GM12878 (cell line): Measurements from ENCODE around the gene HMGXB4. TPM values are rescaled to one million over a fixed set of nuclear protein-coding genes. Genes with fewer than 3 reads are reported as not detected.

ENCODE experiments used
- ATF7 ChIP-seq: fragments of 450-650 bp; IDR thresholded peaks from 2 replicates; pipeline ENCODE4 v1.6.1; 2016; ENCODE audit warnings: low read depth, mild to moderate bottlenecking
- BCL11A ChIP-seq: IDR thresholded peaks from 2 replicates; pipeline ENCODE4 v1.6.1; 2011; ENCODE audit warnings: low read depth, low read length
- CBFB ChIP-seq: IDR thresholded peaks from 2 replicates; pipeline ENCODE4 v1.6.1; 2016; ENCODE audit warnings: antibody characterized with exemption, low read depth
- CHD1 ChIP-seq: IDR thresholded peaks from 2 replicates; pipeline ENCODE4 v1.6.1; 2012; ENCODE audit warnings: low read depth, low read length, improper control_type of control experiment
- DPF2 ChIP-seq: fragments of 450-650 bp; IDR thresholded peaks from 2 replicates; pipeline ENCODE4 v1.6.1; 2017; ENCODE audit warnings: mild to moderate bottlenecking
- IRF4 ChIP-seq: IDR thresholded peaks from 2 replicates; pipeline ENCODE4 v1.6.1; 2011; ENCODE audit warnings: low read depth, low read length
- MYB ChIP-seq: fragments of 150-350 bp; IDR thresholded peaks from 2 replicates; pipeline ENCODE4 v1.6.1; 2014; ENCODE audit warnings: mild to moderate bottlenecking, low read depth, low read length, borderline replicate concordance
- NFYB ChIP-seq: IDR thresholded peaks from 2 replicates; pipeline ENCODE4 v1.6.1; 2011; ENCODE audit warnings: low read depth, mild to moderate bottlenecking, low read length, improper control_type of control experiment, moderate library complexity; ENCODE audit not compliant: insufficient read depth
- POLR2AphosphoS2 ChIP-seq: IDR thresholded peaks from 2 replicates; pipeline ENCODE4 v1.6.1; 2011; ENCODE audit warnings: low read depth, mild to moderate bottlenecking, low read length, improper control_type of control experiment, moderate library complexity
- POU2F2 ChIP-seq: IDR thresholded peaks from 3 replicates; pipeline ENCODE4 v1.6.1; 2011; ENCODE audit warnings: low read depth, mild to moderate bottlenecking, low read length, borderline replicate concordance
- SMAD5 ChIP-seq: IDR thresholded peaks from 2 replicates; pipeline ENCODE4 v1.6.1; 2016; ENCODE audit warnings: antibody characterized with exemption, low read depth
- ZNF274 ChIP-seq: IDR thresholded peaks from one replicate; pipeline ENCODE4 v1.8.0; 2011; ENCODE audit not compliant: insufficient read length, insufficient read depth
- ZZZ3 ChIP-seq: IDR thresholded peaks from 2 replicates; pipeline ENCODE4 v1.6.1; 2011; ENCODE audit warnings: low read depth; ENCODE audit not compliant: control insufficient read depth, insufficient read length
- polyA plus RNA-seq, 11 experiments: library from polyadenylated mRNA; depleted of rRNA in 4 of 11; unstranded in 6 of 11; stranded (reverse) in 5 of 11; fragments of >200 nt; fragmentation: Nextera tagmentation in 4 of 11; fragmentation: Illumina TruSeq in 1 of 11; extraction: Ambion mirVana in 4 of 11; extraction: Trizol in 1 of 11; gene quantifications; 1 replicate in 1 of 11; 2 replicates in 10 of 11; pipeline versions ENCODE4 v1.2.1 to v1.2.3, GENCODE V29; 2011 to 2016; ENCODE audit warnings: inconsistent platforms in 2 of 11, missing spikeins in 2 of 11, low read depth in 1 of 11
- total RNA-seq, 4 experiments: library from RNA; depleted of rRNA in 3 of 4; stranded (reverse); fragments of >200 nt in 3 of 4; fragmentation: Illumina TruSeq in 1 of 4; extraction: Trizol in 1 of 4; gene quantifications; 2 replicates each; pipeline versions ENCODE4 v1.2.1 to v1.2.3, GENCODE V29; 2013 to 2021
- TF ChIP-seq, protein P1 (sequence below): IDR thresholded peaks from 2 replicates; pipeline ENCODE4 v1.6.1; 2012; ENCODE audit warnings: low read length, inconsistent platforms
- TF ChIP-seq, protein P2 (sequence below): fragments of 450-650 bp; IDR thresholded peaks from 2 replicates; pipeline ENCODE4 v1.6.1; 2018; ENCODE audit warnings: mild to moderate bottlenecking, low read depth, moderate library complexity; ENCODE audit not compliant: partially characterized antibody
- TF ChIP-seq, protein P3 (sequence below): fragments of 450-650 bp; IDR thresholded peaks from 2 replicates; pipeline ENCODE4 v1.6.1; 2018; ENCODE audit warnings: borderline replicate concordance, mild to moderate bottlenecking; ENCODE audit not compliant: partially characterized antibody
- TF ChIP-seq, protein P4 (sequence below): fragments of 450-650 bp; IDR thresholded peaks from 2 replicates; pipeline ENCODE4 v1.6.1; 2017; ENCODE audit warnings: mild to moderate bottlenecking, low read depth, inconsistent platforms; ENCODE audit not compliant: poor library complexity, severe bottlenecking
- TF ChIP-seq, protein P5 (sequence below): fragments of 450-650 bp; IDR thresholded peaks from 2 replicates; pipeline ENCODE4 v1.6.1; 2017; ENCODE audit warnings: low read depth, mild to moderate bottlenecking, moderate library complexity

HMGXB4 gene
- total and polyA plus RNA-seq, 10 of the 15 experiments (the other 5 are each of a cell fraction or from before 2014, with no cell fraction given) = 15.5 to 44.5 (median 24.9) TPM

DNA sequence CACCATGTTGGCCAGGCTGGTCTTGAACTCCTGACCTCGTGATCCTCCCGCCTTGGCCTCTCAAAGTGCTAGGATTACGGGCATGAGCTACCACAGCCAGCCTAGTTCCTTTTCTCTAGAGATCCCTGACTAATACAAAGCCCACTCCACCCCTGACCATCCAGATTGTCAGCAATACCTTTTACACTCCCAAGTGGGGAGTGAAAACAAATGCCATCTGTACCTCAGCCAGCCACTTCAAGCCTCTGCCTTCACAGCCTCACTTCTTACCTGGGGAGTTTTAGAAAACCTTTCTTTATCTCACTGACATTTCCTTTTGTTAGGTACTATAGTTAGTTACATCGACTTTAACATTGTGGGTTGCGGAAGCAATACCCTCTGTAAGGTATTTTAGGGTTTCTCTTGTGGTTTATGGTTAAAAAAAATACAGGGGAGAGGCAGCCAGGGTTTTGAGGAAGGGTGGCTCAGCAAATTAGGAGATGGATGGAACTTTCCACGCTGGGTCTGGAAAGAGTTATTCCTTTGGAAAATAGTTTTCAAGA is 51.3 kb downstream of the HMGXB4 start (continued):
- TF ChIP-seq MYB (no peak), ATF7 (peak; percentile 42), NFYB (no peak), ZZZ3 (no peak), IRF4 (no peak), POLR2AphosphoS2 (no peak), POU2F2 (no peak), SMAD5 (no peak), ZNF274 (no peak), DPF2 (no peak; the same call in 1 of the 2 replicates), BCL11A (no peak; the same call in 1 of the 2 replicates), CHD1 (no peak), CBFB (peak; percentile 94)
- TF ChIP-seq, protein P1, sequence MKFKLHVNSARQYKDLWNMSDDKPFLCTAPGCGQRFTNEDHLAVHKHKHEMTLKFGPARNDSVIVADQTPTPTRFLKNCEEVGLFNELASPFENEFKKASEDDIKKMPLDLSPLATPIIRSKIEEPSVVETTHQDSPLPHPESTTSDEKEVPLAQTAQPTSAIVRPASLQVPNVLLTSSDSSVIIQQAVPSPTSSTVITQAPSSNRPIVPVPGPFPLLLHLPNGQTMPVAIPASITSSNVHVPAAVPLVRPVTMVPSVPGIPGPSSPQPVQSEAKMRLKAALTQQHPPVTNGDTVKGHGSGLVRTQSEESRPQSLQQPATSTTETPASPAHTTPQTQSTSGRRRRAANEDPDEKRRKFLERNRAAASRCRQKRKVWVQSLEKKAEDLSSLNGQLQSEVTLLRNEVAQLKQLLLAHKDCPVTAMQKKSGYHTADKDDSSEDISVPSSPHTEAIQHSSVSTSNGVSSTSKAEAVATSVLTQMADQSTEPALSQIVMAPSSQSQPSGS = peak; percentile 83
- TF ChIP-seq, protein P2, sequence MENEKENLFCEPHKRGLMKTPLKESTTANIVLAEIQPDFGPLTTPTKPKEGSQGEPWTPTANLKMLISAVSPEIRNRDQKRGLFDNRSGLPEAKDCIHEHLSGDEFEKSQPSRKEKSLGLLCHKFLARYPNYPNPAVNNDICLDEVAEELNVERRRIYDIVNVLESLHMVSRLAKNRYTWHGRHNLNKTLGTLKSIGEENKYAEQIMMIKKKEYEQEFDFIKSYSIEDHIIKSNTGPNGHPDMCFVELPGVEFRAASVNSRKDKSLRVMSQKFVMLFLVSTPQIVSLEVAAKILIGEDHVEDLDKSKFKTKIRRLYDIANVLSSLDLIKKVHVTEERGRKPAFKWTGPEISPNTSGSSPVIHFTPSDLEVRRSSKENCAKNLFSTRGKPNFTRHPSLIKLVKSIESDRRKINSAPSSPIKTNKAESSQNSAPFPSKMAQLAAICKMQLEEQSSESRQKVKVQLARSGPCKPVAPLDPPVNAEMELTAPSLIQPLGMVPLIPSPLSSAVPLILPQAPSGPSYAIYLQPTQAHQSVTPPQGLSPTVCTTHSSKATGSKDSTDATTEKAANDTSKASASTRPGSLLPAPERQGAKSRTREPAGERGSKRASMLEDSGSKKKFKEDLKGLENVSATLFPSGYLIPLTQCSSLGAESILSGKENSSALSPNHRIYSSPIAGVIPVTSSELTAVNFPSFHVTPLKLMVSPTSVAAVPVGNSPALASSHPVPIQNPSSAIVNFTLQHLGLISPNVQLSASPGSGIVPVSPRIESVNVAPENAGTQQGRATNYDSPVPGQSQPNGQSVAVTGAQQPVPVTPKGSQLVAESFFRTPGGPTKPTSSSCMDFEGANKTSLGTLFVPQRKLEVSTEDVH = no peak
- TF ChIP-seq, protein P3, sequence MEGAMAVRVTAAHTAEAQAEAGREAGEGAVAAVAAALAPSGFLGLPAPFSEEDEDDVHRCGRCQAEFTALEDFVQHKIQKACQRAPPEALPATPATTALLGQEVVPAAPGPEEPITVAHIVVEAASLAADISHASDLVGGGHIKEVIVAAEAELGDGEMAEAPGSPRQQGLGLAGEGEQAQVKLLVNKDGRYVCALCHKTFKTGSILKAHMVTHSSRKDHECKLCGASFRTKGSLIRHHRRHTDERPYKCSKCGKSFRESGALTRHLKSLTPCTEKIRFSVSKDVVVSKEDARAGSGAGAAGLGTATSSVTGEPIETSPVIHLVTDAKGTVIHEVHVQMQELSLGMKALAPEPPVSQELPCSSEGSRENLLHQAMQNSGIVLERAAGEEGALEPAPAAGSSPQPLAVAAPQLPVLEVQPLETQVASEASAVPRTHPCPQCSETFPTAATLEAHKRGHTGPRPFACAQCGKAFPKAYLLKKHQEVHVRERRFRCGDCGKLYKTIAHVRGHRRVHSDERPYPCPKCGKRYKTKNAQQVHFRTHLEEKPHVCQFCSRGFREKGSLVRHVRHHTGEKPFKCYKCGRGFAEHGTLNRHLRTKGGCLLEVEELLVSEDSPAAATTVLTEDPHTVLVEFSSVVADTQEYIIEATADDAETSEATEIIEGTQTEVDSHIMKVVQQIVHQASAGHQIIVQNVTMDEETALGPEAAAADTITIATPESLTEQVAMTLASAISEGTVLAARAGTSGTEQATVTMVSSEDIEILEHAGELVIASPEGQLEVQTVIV = no peak
- TF ChIP-seq, protein P4, sequence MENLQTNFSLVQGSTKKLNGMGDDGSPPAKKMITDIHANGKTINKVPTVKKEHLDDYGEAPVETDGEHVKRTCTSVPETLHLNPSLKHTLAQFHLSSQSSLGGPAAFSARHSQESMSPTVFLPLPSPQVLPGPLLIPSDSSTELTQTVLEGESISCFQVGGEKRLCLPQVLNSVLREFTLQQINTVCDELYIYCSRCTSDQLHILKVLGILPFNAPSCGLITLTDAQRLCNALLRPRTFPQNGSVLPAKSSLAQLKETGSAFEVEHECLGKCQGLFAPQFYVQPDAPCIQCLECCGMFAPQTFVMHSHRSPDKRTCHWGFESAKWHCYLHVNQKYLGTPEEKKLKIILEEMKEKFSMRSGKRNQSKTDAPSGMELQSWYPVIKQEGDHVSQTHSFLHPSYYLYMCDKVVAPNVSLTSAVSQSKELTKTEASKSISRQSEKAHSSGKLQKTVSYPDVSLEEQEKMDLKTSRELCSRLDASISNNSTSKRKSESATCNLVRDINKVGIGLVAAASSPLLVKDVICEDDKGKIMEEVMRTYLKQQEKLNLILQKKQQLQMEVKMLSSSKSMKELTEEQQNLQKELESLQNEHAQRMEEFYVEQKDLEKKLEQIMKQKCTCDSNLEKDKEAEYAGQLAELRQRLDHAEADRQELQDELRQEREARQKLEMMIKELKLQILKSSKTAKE = peak; percentile 76
- TF ChIP-seq, protein P5, sequence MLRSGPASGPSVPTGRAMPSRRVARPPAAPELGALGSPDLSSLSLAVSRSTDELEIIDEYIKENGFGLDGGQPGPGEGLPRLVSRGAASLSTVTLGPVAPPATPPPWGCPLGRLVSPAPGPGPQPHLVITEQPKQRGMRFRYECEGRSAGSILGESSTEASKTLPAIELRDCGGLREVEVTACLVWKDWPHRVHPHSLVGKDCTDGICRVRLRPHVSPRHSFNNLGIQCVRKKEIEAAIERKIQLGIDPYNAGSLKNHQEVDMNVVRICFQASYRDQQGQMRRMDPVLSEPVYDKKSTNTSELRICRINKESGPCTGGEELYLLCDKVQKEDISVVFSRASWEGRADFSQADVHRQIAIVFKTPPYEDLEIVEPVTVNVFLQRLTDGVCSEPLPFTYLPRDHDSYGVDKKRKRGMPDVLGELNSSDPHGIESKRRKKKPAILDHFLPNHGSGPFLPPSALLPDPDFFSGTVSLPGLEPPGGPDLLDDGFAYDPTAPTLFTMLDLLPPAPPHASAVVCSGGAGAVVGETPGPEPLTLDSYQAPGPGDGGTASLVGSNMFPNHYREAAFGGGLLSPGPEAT = peak; percentile 72
